Right cardiac atrium (tissue), 5 donors: ENCODE measurements around the gene OGFOD1. TPM values are rescaled to one million over a fixed set of nuclear protein-coding genes. Genes with fewer than 3 reads are reported as not detected.

ENCODE experiments used
- polyA plus RNA-seq: library from polyadenylated mRNA; stranded (reverse); fragments of 200-250 nt; gene quantifications from one replicate; pipeline ENCODE4 v1.2.3, GENCODE V29; 2013
- total RNA-seq, 4 donors: library from RNA; stranded (reverse); fragmentation: NEBNext Ultra II Directional; extraction: Animal tissue kit (Norgen Biotek cat#: 25700); gene quantifications; one replicate each; pipeline ENCODE4 v1.2.1, GENCODE V29; 2021
- donor health status: healthy with polysubstance abuse.
- donor health status: DM: no; HTN: yes; CAD: no.
- donor health status: DM: no; HTN: no; CAD: no.
- donor health status: DM: no; HTN: yes; CAD: no; lungs with severe emphysema.
- donor health status: DM: yes; HTN: yes; CAD: no.

OGFOD1 gene
- total and polyA plus RNA-seq, 5 donors = 15.5 to 32.8 (median 29.2) TPM

Other genes with a start within 250 kb of the OGFOD1 start
- 100 to 1,000 TPM in 1 of 4 donors, 10 to 100 TPM in 3; 88.7 to 103 (median 93.5) TPM for gene AMFR, start 26.0 kb upstream of the OGFOD1 start, total RNA-seq
- 52.3 TPM for gene AMFR, start 26.0 kb upstream of the OGFOD1 start, polyA plus RNA-seq
- gene NUDT21, start 222 bp upstream of the OGFOD1 start, total RNA-seq = 10 to 100 TPM; 72.9 to 80.7 (median 75.2) TPM
- gene NUDT21, start 222 bp upstream of the OGFOD1 start, polyA plus RNA-seq = 23.0 TPM
- 10 to 100 TPM; 31.4 to 55.9 (median 39.8) TPM for gene BBS2, start 68.5 kb downstream of the OGFOD1 start, total RNA-seq
- 37.7 TPM for gene BBS2, start 68.5 kb downstream of the OGFOD1 start, polyA plus RNA-seq
- gene MT4, start 113.5 kb downstream of the OGFOD1 start, total RNA-seq = not detected
- gene MT4, start 113.5 kb downstream of the OGFOD1 start, polyA plus RNA-seq = not detected
- gene MT3, start 138.0 kb downstream of the OGFOD1 start, total RNA-seq = 1 to 10 TPM; 2.0 to 6.1 (median 3.3) TPM
- 24.7 TPM for gene MT3, start 138.0 kb downstream of the OGFOD1 start, polyA plus RNA-seq
- gene MT2A, start 157.0 kb downstream of the OGFOD1 start, total RNA-seq = 100 to 1,000 TPM in 1 of 4 donors, 10 to 100 TPM in 3; 55.6 to 154 (median 83.4) TPM
- 140 TPM for gene MT2A, start 157.0 kb downstream of the OGFOD1 start, polyA plus RNA-seq
- 10 to 100 TPM; 58.7 to 88.4 (median 68.4) TPM for gene MT1E, start 174.2 kb downstream of the OGFOD1 start, total RNA-seq
- gene MT1E, start 174.2 kb downstream of the OGFOD1 start, polyA plus RNA-seq = 129 TPM
- gene MT1M, start 181.1 kb downstream of the OGFOD1 start, total RNA-seq = 10 to 100 TPM in 1 of 4 donors, 1 to 10 TPM in 3; 3.0 to 26.7 (median 6.6) TPM
- gene MT1M, start 181.1 kb downstream of the OGFOD1 start, polyA plus RNA-seq = 18.0 TPM
- gene MT1A, start 187.1 kb downstream of the OGFOD1 start, total RNA-seq = 10 to 100 TPM in 1 of 4 donors, 1 to 10 TPM in 3; 1.6 to 27.5 (median 6.0) TPM
- gene MT1A, start 187.1 kb downstream of the OGFOD1 start, polyA plus RNA-seq = 73.4 TPM
- gene MT1B, start 200.3 kb downstream of the OGFOD1 start, total RNA-seq = not detected
- not detected for gene MT1B, start 200.3 kb downstream of the OGFOD1 start, polyA plus RNA-seq
- gene MT1F, start 206.4 kb downstream of the OGFOD1 start, total RNA-seq = 1 to 10 TPM; 1.3 to 3.9 (median 2.7) TPM
- 3.7 TPM for gene MT1F, start 206.4 kb downstream of the OGFOD1 start, polyA plus RNA-seq
- 1 to 10 TPM in 1 of 4 donors, under 1 TPM in 1, not detected in 2; 0.71 to 1.1 TPM for gene MT1G, start 216.5 kb downstream of the OGFOD1 start, total RNA-seq
- gene MT1G, start 216.5 kb downstream of the OGFOD1 start, polyA plus RNA-seq = 8.0 TPM
- gene MT1H, start 218.3 kb downstream of the OGFOD1 start, total RNA-seq = not detected
- not detected for gene MT1H, start 218.3 kb downstream of the OGFOD1 start, polyA plus RNA-seq
- 100 to 1,000 TPM in 3 of 4 donors, 10 to 100 TPM in 1; 75.7 to 367 (median 180) TPM for gene MT1X, start 230.9 kb downstream of the OGFOD1 start, total RNA-seq
- gene MT1X, start 230.9 kb downstream of the OGFOD1 start, polyA plus RNA-seq = 287 TPM